Measurements from ENCODE around the gene ZBTB8OS. TPM values are rescaled to one million over a fixed set of nuclear protein-coding genes. Genes with fewer than 3 reads are reported as not detected.
"Not testable (repeated sequence)": the region's sequence is repeated elsewhere in the genome, so short reads cannot be mapped to it uniquely, and the experiment has no call there.

ZBTB8OS gene
- total RNA-seq, 4 donors from 2014 or later, result 2.6 to 37.2 (median 13.9) TPM

GRCh38 chr1:32647308-32648134, 2.8 kb downstream of the ZBTB8OS start:
- DNase-seq, result no peak
- TF ChIP-seq POLR2A (IDR thresholded peaks at IDR 0.05) (no peak), CTCF (IDR thresholded peaks at IDR 0.05) (no peak)
- H3K27ac ChIP-seq, result no peak overlapping the region
- H3K27me3 ChIP-seq, result no peaks in the 10 kb centered on the region
- intact Hi-C loops (cut with DNase I; ENCODE audit: low total_unique reads), result no loop called here
- no peak overlapping the region for H3K4me3 ChIP-seq
- H3K36me3 ChIP-seq, result no peaks in the 10 kb centered on the region
- H3K4me1 ChIP-seq, result peaks cover 7 to 10% of the 10 kb centered on the region in 2 donors
- H3K9me3 ChIP-seq, result no peaks in the 10 kb centered on the region

GRCh38 chr1:32644426-32644825, 5.9 kb downstream of the ZBTB8OS start:
- no peak overlapping the region for H3K4me3 ChIP-seq
- H3K4me1 ChIP-seq, result peaks cover 0 to 4% of the 10 kb centered on the region in 2 donors
- intact Hi-C loops (cut with DNase I; ENCODE audit: low total_unique reads), result no loop called here
- no peaks in the 10 kb centered on the region for H3K27me3 ChIP-seq
- H3K36me3 ChIP-seq, result no peaks in the 10 kb centered on the region
- no peak for DNase-seq
- H3K9me3 ChIP-seq, result no peaks in the 10 kb centered on the region
- H3K27ac ChIP-seq, result no peak overlapping the region
- TF ChIP-seq POLR2A (IDR thresholded peaks at IDR 0.05), result no peak
- no peak for TF ChIP-seq CTCF (IDR thresholded peaks at IDR 0.05)

- DNase-seq; H3K4me3 ChIP-seq; intact Hi-C loops (cut with DNase I; ENCODE audit: low total_unique reads); H3K27me3 ChIP-seq; H3K36me3 ChIP-seq; H3K27ac ChIP-seq; H3K4me1 ChIP-seq; H3K9me3 ChIP-seq: not testable (repeated sequence)
Measured at GRCh38 chr1:32642292-32642827, 8.0 kb downstream of the ZBTB8OS start.

GRCh38 chr1:32639489-32640075, 10.8 kb downstream of the ZBTB8OS start:
- intact Hi-C loops (cut with DNase I; ENCODE audit: low total_unique reads), result no loop called here
- Histone ChIP-seq H3K27ac (no peak overlapping the region), H3K27me3 (no peaks in the 10 kb centered on the region), H3K4me3 (no peak overlapping the region), H3K36me3 (no peaks in the 10 kb centered on the region), H3K4me1 (no peaks in the 10 kb centered on the region), H3K9me3 (no peaks in the 10 kb centered on the region)
- no peak for DNase-seq
- TF ChIP-seq CTCF (IDR thresholded peaks at IDR 0.05), result no peak
- no peak for TF ChIP-seq POLR2A (IDR thresholded peaks at IDR 0.05)

- H3K4me1 ChIP-seq, result no peaks in the 10 kb centered on the region
- TF ChIP-seq POLR2A (IDR thresholded peaks at IDR 0.05) (no peak), CTCF (IDR thresholded peaks at IDR 0.05) (no peak)
- H3K9me3 ChIP-seq, result no peaks in the 10 kb centered on the region
- no peak overlapping the region for H3K27ac ChIP-seq
- no peak for DNase-seq
- H3K27me3 ChIP-seq, result no peaks in the 10 kb centered on the region
- H3K4me3 ChIP-seq, result no peak overlapping the region
- intact Hi-C loops (cut with DNase I; ENCODE audit: low total_unique reads), result no loop called here
- no peaks in the 10 kb centered on the region for H3K36me3 ChIP-seq
Measured at GRCh38 chr1:32636914-32637645, 13.3 kb downstream of the ZBTB8OS start.

Measured in uterus (tissue), 4 donors.